Prostate gland (tissue), 2 donors: ENCODE measurements around the gene STEAP3. TPM values are rescaled to one million over a fixed set of nuclear protein-coding genes. Genes with fewer than 3 reads are reported as not detected.

ENCODE experiments used
- DNase-seq: peaks from one replicate; pipeline ENCODE4 v3.0.0-alpha.2; 2019; ENCODE audit warnings: low spot score
- H3K27ac ChIP-seq, 2 donors: fragments of 200-600 bp; sonication (generic); 2 replicates each; pipeline ENCODE4 v1.5.1; 2017 to 2019
- H3K27me3 ChIP-seq: fragments of 200-600 bp; sonication (generic); replicated peaks from 2 replicates; pipeline ENCODE4 v1.5.1; 2019; ENCODE audit not compliant: insufficient read depth
- H3K36me3 ChIP-seq, 2 donors: fragments of 200-600 bp; sonication (generic); 1 replicate in 1 of 2; 2 replicates in 1 of 2; pipeline versions ENCODE4 v1.5.1 to v1.8.1; 2017 to 2019
- H3K4me1 ChIP-seq: fragments of 200-600 bp; sonication (generic); replicated peaks from 2 replicates; pipeline ENCODE4 v1.5.1; 2019
- H3K4me3 ChIP-seq, 2 donors: fragments of 200-600 bp; sonication (generic); 2 replicates each; pipeline ENCODE4 v1.5.1; 2017 to 2019
- H3K9me3 ChIP-seq: fragments of 200-600 bp; sonication (generic); 2 replicates; pipeline ENCODE4 v1.5.1; 2017
- POLR2A ChIP-seq: fragments of 450-650 bp; IDR thresholded peaks from one replicate; pipeline ENCODE4 v1.6.1; 2016; ENCODE audit warnings: antibody characterized with exemption, mild to moderate bottlenecking
- POLR2AphosphoS5 ChIP-seq: sonication (generic); formaldehyde crosslinking; IDR thresholded peaks from one replicate; pipeline ENCODE4 v1.6.1; 2017; ENCODE audit warnings: antibody characterized with exemption
- WGBS: methylation state at CpG from one replicate; pipeline ENCODE4 v1.1.5; 2018; 5-methylcytosine and 5-hydroxymethylcytosine counted together
- intact Hi-C: fragments of 100-400 bp; cut with DNase I; formaldehyde crosslinking; loops from one replicate; pipeline ENCODE4 v1.14.2; 2022
- total RNA-seq, 2 donors: library from RNA; depleted of rRNA; stranded (reverse); fragments of >200 nt; gene quantifications; one replicate each; pipeline ENCODE4 v1.1.0, GENCODE V29; 2016
- TF ChIP-seq, protein P1 (sequence below), 4 experiments: fragments of 200-600 bp in 2 of 4; fragments of 450-650 bp in 2 of 4; sonication (generic) in 2 of 4; IDR thresholded peaks; 1 replicate in 3 of 4; 2 replicates in 1 of 4; pipeline ENCODE4 v1.5.1; 2016 to 2019; ENCODE audit warnings: antibody characterized with exemption in 4 of 4, mild to moderate bottlenecking in 2 of 4, moderate library complexity in 2 of 4

STEAP3 gene
- total RNA-seq, 2 donors from 2014 or later, result 15.3 to 25.1 TPM

DNA sequence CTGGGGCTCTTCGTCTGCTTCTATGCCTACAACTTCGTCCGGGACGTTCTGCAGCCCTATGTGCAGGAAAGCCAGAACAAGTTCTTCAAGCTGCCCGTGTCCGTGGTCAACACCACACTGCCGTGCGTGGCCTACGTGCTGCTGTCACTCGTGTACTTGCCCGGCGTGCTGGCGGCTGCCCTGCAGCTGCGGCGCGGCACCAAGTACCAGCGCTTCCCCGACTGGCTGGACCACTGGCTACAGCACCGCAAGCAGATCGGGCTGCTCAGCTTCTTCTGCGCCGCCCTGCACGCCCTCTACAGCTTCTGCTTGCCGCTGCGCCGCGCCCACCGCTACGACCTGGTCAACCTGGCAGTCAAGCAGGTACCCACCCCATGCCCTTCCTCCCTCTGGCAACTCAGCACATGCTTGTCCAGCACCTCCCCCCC is 24.2 kb downstream of the STEAP3 start:
- intact Hi-C loops, result no loop called here
- DNase-seq, result no peak
- Histone ChIP-seq H3K4me1 (no peaks in the 10 kb centered on the region), H3K27me3 (no peaks in the 10 kb centered on the region), H3K36me3 (no peaks in the 10 kb centered on the region), H3K4me3 (no peak overlapping the region), H3K27ac (no peak overlapping the region), H3K9me3 (no peaks in the 10 kb centered on the region)
- TF ChIP-seq, protein P1, sequence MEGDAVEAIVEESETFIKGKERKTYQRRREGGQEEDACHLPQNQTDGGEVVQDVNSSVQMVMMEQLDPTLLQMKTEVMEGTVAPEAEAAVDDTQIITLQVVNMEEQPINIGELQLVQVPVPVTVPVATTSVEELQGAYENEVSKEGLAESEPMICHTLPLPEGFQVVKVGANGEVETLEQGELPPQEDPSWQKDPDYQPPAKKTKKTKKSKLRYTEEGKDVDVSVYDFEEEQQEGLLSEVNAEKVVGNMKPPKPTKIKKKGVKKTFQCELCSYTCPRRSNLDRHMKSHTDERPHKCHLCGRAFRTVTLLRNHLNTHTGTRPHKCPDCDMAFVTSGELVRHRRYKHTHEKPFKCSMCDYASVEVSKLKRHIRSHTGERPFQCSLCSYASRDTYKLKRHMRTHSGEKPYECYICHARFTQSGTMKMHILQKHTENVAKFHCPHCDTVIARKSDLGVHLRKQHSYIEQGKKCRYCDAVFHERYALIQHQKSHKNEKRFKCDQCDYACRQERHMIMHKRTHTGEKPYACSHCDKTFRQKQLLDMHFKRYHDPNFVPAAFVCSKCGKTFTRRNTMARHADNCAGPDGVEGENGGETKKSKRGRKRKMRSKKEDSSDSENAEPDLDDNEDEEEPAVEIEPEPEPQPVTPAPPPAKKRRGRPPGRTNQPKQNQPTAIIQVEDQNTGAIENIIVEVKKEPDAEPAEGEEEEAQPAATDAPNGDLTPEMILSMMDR (IDR thresholded peaks at IDR 0.05), result no peak
- no peak for TF ChIP-seq POLR2AphosphoS5
- no peak for TF ChIP-seq POLR2A
- WGBS, result 97% methylated on average over 29 of the region's 29 CpGs

DNA sequence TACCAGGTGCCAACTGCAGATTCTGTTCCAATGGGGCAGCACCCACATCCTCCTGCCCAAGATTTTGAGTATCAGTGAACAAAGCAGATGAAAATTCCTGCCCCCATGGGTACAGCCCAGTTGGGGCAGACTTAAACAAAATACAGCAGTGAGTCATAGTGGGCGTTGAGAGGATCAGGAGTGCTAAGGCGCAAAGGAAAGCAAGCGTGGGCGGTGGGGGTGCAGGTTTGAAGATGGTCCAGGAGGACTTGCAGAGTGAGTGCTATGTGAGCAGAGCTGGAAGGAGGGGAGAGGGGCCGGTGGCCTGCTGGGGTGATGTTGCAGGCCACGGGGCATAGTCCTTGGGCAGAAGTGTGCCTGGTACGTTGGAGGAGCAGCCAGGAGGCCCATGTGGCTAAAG is 24.7 kb downstream of the STEAP3 start:
- Histone ChIP-seq H3K4me1 (no peaks in the 10 kb centered on the region), H3K4me3 (no peak overlapping the region), H3K9me3 (no peaks in the 10 kb centered on the region), H3K36me3 (no peaks in the 10 kb centered on the region), H3K27me3 (no peaks in the 10 kb centered on the region), H3K27ac (no peak overlapping the region)
- WGBS, result 79% methylated on average over 7 of the region's 7 CpGs
- intact Hi-C loops, result no loop called here
- TF ChIP-seq, protein P1 (IDR thresholded peaks at IDR 0.05), result no peak
- no peak for TF ChIP-seq POLR2AphosphoS5
- DNase-seq, result no peak

DNA sequence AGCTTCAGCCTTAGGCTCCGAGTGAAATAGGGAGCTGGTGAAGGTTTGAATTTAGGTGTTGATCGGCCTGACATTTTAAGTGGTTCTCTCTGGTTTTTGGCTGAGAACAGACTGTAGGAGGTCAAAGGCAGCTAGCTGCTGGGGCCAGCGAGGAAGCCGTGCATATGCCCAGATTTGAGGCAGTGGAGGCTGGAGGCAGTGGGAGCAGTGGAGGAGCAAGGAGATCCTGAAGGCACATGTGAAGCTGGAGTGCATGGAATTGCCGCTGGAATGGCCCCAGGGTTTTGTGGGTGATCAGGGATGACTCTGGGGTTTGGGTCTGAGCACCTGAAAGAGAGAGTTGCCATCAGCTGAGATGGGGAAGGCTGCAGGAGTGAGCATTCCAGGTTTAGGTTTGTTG is 25.1 kb downstream of the STEAP3 start:
- TF ChIP-seq, protein P1 (IDR thresholded peaks at IDR 0.05), result no peak
- TF ChIP-seq POLR2AphosphoS5, result no peak
- no peak for TF ChIP-seq POLR2A
- 88% methylated on average over 5 of the region's 5 CpGs for WGBS
- H3K4me1 ChIP-seq, result no peaks in the 10 kb centered on the region
- H3K9me3 ChIP-seq, result no peaks in the 10 kb centered on the region
- no peaks in the 10 kb centered on the region for H3K27me3 ChIP-seq
- DNase-seq, result no peak
- no peak overlapping the region for H3K27ac ChIP-seq
- H3K36me3 ChIP-seq, result no peaks in the 10 kb centered on the region
- no peak overlapping the region for H3K4me3 ChIP-seq
- intact Hi-C loops, result no loop called here

DNA sequence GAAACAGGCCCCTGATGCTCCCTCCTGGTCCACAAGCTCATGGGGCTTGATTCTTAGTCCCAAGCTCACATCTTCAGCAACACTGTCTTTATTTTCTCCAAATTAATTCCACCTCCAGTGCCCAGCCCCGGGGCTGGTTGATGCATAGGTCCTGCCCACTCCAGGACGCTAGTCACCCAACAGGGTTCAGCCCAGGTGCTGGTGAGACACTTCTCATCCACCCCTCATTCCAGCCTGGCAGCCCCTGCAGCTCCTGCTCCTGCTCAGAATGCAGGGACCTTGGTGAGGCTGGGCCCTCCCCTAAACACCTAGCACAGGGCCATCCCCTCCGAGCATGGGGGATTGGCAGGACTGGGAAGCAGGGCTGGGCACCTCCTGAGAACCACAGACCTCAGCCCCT is 25.7 kb downstream of the STEAP3 start:
- Histone ChIP-seq H3K4me3 (no peak overlapping the region), H3K27me3 (no peaks in the 10 kb centered on the region), H3K9me3 (no peaks in the 10 kb centered on the region), H3K4me1 (no peaks in the 10 kb centered on the region), H3K36me3 (no peaks in the 10 kb centered on the region), H3K27ac (no peak overlapping the region)
- TF ChIP-seq POLR2A (no peak), POLR2AphosphoS5 (no peak)
- TF ChIP-seq, protein P1 (IDR thresholded peaks at IDR 0.05), result no peak
- DNase-seq, result no peak
- intact Hi-C loops, result no loop called here
- WGBS, result 98% methylated on average over 3 of the region's 3 CpGs

DNA sequence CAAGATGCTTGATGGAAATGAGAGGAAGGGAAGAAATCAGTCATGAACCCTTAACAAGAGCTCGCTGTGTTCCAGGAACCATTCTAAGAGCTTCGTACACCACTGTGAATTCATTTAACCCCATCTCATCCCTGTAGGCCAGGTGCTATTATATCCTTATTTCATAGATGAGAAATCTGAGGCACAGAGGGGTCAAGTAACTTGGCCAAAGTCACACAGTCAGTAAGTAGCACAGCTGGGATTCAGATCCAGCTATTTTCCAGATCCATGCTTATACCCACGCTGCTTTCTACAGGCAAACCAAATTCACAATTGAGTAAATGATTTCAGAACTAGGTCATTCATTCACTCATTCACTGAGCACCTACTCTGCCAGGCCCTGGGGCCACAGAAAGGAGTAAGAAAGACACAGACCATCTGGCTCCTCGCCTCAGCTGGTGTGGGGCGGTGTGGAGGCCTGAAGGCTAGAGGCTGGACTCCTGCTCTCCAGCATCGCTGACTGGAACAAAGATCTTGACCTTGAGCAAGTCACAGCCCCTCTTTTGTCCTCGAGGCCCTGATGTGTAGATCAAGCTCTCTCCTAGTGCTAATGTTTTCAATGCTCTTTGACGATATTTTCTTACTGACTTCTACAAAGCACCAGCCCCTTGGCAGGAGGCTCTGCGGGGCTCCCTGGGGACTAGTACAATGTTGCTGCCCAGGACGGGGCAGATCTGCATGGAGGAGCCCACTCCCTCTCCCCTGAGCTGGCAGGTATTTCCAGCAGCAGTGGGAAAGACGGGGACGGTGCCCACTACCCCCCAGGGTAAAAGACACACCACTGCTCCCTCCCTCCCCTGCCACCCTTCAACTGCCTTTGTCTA is 26.5 kb downstream of the STEAP3 start:
- no peak for DNase-seq
- 68% methylated on average over 12 of the region's 12 CpGs for WGBS

More for the DNA sequence above, 26.5 kb downstream of the STEAP3 start:
- TF ChIP-seq POLR2A (no peak), POLR2AphosphoS5 (no peak)
- TF ChIP-seq, protein P1 (IDR thresholded peaks at IDR 0.05), result no peak
- H3K9me3 ChIP-seq, result no peaks in the 10 kb centered on the region
- intact Hi-C loops, result no loop called here
- H3K4me3 ChIP-seq, result no peak overlapping the region
- no peaks in the 10 kb centered on the region for H3K36me3 ChIP-seq
- H3K4me1 ChIP-seq, result no peaks in the 10 kb centered on the region
- no peak overlapping the region for H3K27ac ChIP-seq
- H3K27me3 ChIP-seq, result no peaks in the 10 kb centered on the region
